H1 (cell line): ENCODE results near the gene C12orf76. TPM values are rescaled to one million over a fixed set of nuclear protein-coding genes. Genes with fewer than 3 reads are reported as not detected.

Source experiments
- CTCF ChIA-PET: fragments of 300-600 bp; sonication (Branson Sonifier 250); formaldehyde crosslinking; loops from one replicate; lab custom pipeline; 2021; ENCODE audit not compliant: partially characterized antibody; lab: Charles Lee
- POLR2A ChIA-PET: fragments of 300-600 bp; sonication (Branson Sonifier 250); formaldehyde crosslinking; loops from one replicate; lab custom pipeline; 2021; ENCODE audit warnings: inconsistent platforms; ENCODE audit not compliant: partially characterized antibody; lab: Charles Lee
- DNase-seq, 2 experiments: peaks; one replicate each; pipeline versions ENCODE4 v3.0.0 to v3.0.0-alpha.2; 2010 to 2022; ENCODE audit warnings: low spot score in 2 of 2, low read depth in 1 of 2, mixed read lengths in 1 of 2
- FAIRE-seq: peaks from 2 replicates; lab custom pipeline; 2011; peaks lifted over from hg19 to GRCh38; lab: Jason Lieb, UNC
- H2AFZ ChIP-seq: 2 replicates; pipeline ENCODE4 v1.8.1; 2012; ENCODE audit warnings: low read length, inconsistent platforms
- H2AK5ac ChIP-seq: 2 replicates; pipeline ENCODE4 v1.6.1; 2013; ENCODE audit warnings: low read depth, low read length
- H2BK120ac ChIP-seq: replicated peaks from 2 replicates; pipeline ENCODE3; 2013; ENCODE audit warnings: low read depth, low read length, inconsistent platforms
- H2BK12ac ChIP-seq: 2 replicates; pipeline ENCODE4 v1.6.1; 2013; ENCODE audit warnings: low read depth, low read length
- H2BK15ac ChIP-seq: 2 replicates; pipeline ENCODE4 v1.6.1; 2013; ENCODE audit warnings: low read length
- H2BK20ac ChIP-seq: 2 replicates; pipeline ENCODE4 v1.6.1; 2013; ENCODE audit warnings: low read length
- H2BK5ac ChIP-seq: 2 replicates; pipeline ENCODE4 v1.6.1; 2013; ENCODE audit warnings: low read depth, low read length
- H3K14ac ChIP-seq: 2 replicates; pipeline ENCODE4 v1.6.1; 2013; ENCODE audit warnings: inconsistent platforms; ENCODE audit not compliant: insufficient read length
- H3K18ac ChIP-seq: 2 replicates; pipeline ENCODE4 v1.6.1; 2013; ENCODE audit warnings: low read length; ENCODE audit errors: extremely low read depth
- H3K23ac ChIP-seq: 2 replicates; pipeline ENCODE4 v1.6.1; 2013; ENCODE audit warnings: inconsistent platforms; ENCODE audit not compliant: insufficient read length
- H3K23me2 ChIP-seq: 2 replicates; pipeline ENCODE4 v1.6.1; 2013; ENCODE audit warnings: low read depth, low read length
- H3K27ac ChIP-seq: 2 replicates; pipeline ENCODE4 v1.6.1; 2011; ENCODE audit warnings: low read depth, low read length, inconsistent platforms
- H3K27me3 ChIP-seq, 4 experiments: replicated peaks in 1 of 4; 1 replicate in 1 of 4; 2 replicates in 3 of 4; pipeline versions ENCODE4 v1.6.1 to v1.8.1; 2011 to 2013; ENCODE audit warnings: low read length in 3 of 4, mild to moderate bottlenecking in 3 of 4, inconsistent platforms in 2 of 4, mixed read lengths in 2 of 4, moderate library complexity in 1 of 4; ENCODE audit not compliant: control insufficient read depth in 3 of 4, insufficient read depth in 3 of 4; ENCODE audit errors: extremely low read depth in 1 of 4
- H3K36me3 ChIP-seq, 4 experiments: 2 replicates each; pipeline versions ENCODE4 v1.6.1 to v1.8.1; 2011 to 2013; ENCODE audit warnings: mild to moderate bottlenecking in 4 of 4, low read length in 3 of 4, moderate library complexity in 2 of 4, control low read depth in 1 of 4, inconsistent platforms in 1 of 4; ENCODE audit not compliant: insufficient read depth in 4 of 4, control insufficient read depth in 2 of 4
- H3K4ac ChIP-seq: replicated peaks from 2 replicates; pipeline ENCODE3; 2013; ENCODE audit warnings: low read length, low read depth, mixed read lengths, inconsistent platforms; ENCODE audit not compliant: insufficient read length
- H3K4me1 ChIP-seq, 4 experiments: replicated peaks in 1 of 4; 1 replicate in 1 of 4; 2 replicates in 3 of 4; pipeline versions ENCODE4 v1.6.1 to v1.8.1; 2011 to 2013; ENCODE audit warnings: low read length in 3 of 4, inconsistent platforms in 2 of 4, mixed read lengths in 1 of 4; ENCODE audit not compliant: insufficient read depth in 4 of 4, control insufficient read depth in 3 of 4
- H3K4me2 ChIP-seq, 2 experiments: 2 replicates each; pipeline versions ENCODE4 v1.6.1 to v1.8.1; 2011 to 2013; ENCODE audit warnings: low read depth in 2 of 2, low read length in 2 of 2, control low read depth in 1 of 2, inconsistent platforms in 1 of 2, mild to moderate bottlenecking in 1 of 2; ENCODE audit not compliant: insufficient read depth in 1 of 2
- H3K4me3 ChIP-seq, 4 experiments: fragments of 200-600, 300-600 bp in 1 of 4; sonication (generic), shearing (Covaris generic), sonication (Bioruptor Twin) in 1 of 4; 2 replicates each; pipeline versions ENCODE4 v1.5.1 to v1.8.1; 2011 to 2016; ENCODE audit warnings: low read length in 4 of 4, low read depth in 3 of 4, control low read depth in 2 of 4, inconsistent platforms in 2 of 4, mild to moderate bottlenecking in 2 of 4, mixed read lengths in 1 of 4, moderate library complexity in 1 of 4; ENCODE audit not compliant: insufficient read depth in 2 of 4; ENCODE audit errors: extremely low read depth in 1 of 4
- H3K56ac ChIP-seq: replicated peaks from 2 replicates; pipeline ENCODE3; 2013; ENCODE audit warnings: low read depth, mild to moderate bottlenecking, mixed read lengths, low read length, inconsistent platforms; ENCODE audit not compliant: insufficient read length
- H3K79me1 ChIP-seq: 2 replicates; pipeline ENCODE4 v1.6.1; 2013; ENCODE audit warnings: low read depth, low read length, control low read depth
- H3K79me2 ChIP-seq, 2 experiments: 2 replicates each; pipeline versions ENCODE4 v1.6.1 to v1.8.1; 2012 to 2013; ENCODE audit warnings: low read length in 2 of 2, mild to moderate bottlenecking in 2 of 2, inconsistent platforms in 1 of 2; ENCODE audit not compliant: insufficient read depth in 2 of 2, control insufficient read depth in 1 of 2
- H3K9ac ChIP-seq, 4 experiments: replicated peaks in 1 of 4; 1 replicate in 1 of 4; 2 replicates in 3 of 4; pipeline versions ENCODE4 v1.6.1 to v1.8.1; 2011 to 2013; ENCODE audit warnings: low read depth in 3 of 4, low read length in 3 of 4, control low read depth in 2 of 4, mild to moderate bottlenecking in 2 of 4, moderate library complexity in 2 of 4, inconsistent platforms in 1 of 4; ENCODE audit errors: extremely low read depth in 1 of 4
- H3K9me3 ChIP-seq, 2 experiments: 2 replicates each; pipeline versions ENCODE4 v1.6.1 to v1.8.1; 2012 to 2013; ENCODE audit warnings: mild to moderate bottlenecking in 2 of 2, moderate library complexity in 2 of 2, control low read depth in 1 of 2, inconsistent platforms in 1 of 2, low read depth in 1 of 2, low read length in 1 of 2, mixed read lengths in 1 of 2; ENCODE audit not compliant: insufficient read depth in 2 of 2
- H4K20me1 ChIP-seq, 2 experiments: replicated peaks in 1 of 2; 2 replicates each; pipeline versions ENCODE3 to v1.8.1; 2011 to 2013; ENCODE audit warnings: inconsistent platforms in 2 of 2, low read length in 2 of 2, mild to moderate bottlenecking in 1 of 2; ENCODE audit not compliant: insufficient read depth in 2 of 2, control insufficient read depth in 1 of 2
- H4K5ac ChIP-seq: 2 replicates; pipeline ENCODE4 v1.6.1; 2013; ENCODE audit warnings: low read length, low read depth, mixed read lengths, inconsistent platforms; ENCODE audit not compliant: insufficient read length
- H4K8ac ChIP-seq: 2 replicates; pipeline ENCODE4 v1.8.0; 2013; ENCODE audit warnings: mild to moderate bottlenecking, moderate library complexity, low read length, inconsistent platforms; ENCODE audit not compliant: insufficient read depth; ENCODE audit errors: extremely low read depth
- H4K91ac ChIP-seq: replicated peaks from 2 replicates; pipeline ENCODE3; 2013; ENCODE audit warnings: low read length, mixed read lengths, inconsistent platforms; ENCODE audit not compliant: insufficient read length
- BCL11A ChIP-seq, 2 experiments: IDR thresholded peaks; one replicate each; pipeline ENCODE4 v1.6.1; 2011; ENCODE audit warnings: low read depth in 2 of 2, low read length in 2 of 2, mild to moderate bottlenecking in 2 of 2
- CBX5 ChIP-seq: fragments of 300-800, 300-1000 bp; sonication (generic); IDR thresholded peaks from 2 replicates; pipeline ENCODE4 v1.7.1; 2016; ENCODE audit warnings: antibody characterized with exemption, low read length, low read depth
- CEBPB ChIP-seq: IDR thresholded peaks from 2 replicates; pipeline ENCODE4 v1.6.1; 2012; ENCODE audit warnings: low read depth, low read length
- CHD2 ChIP-seq: IDR thresholded peaks from 2 replicates; pipeline ENCODE4 v1.6.1; 2012; ENCODE audit warnings: low read length, improper control_type of control experiment
- KDM5A ChIP-seq: fragments of 200-600 bp; IDR thresholded peaks from 2 replicates; pipeline ENCODE4 v1.7.1; 2012; ENCODE audit warnings: mild to moderate bottlenecking, low read length, inconsistent platforms, mixed read lengths
- PHF8 ChIP-seq: fragments of 200-600 bp; sonication (generic); conservative IDR thresholded peaks from 2 replicates; pipeline ENCODE4 v1.7.1; 2012; ENCODE audit warnings: low read depth, mild to moderate bottlenecking, inconsistent platforms, low read length, moderate library complexity
- SAP30 ChIP-seq: fragments of 300-600 bp; sonication (generic); IDR thresholded peaks from 2 replicates; pipeline ENCODE4 v1.7.1; 2012; ENCODE audit warnings: low read length, moderate library complexity, mild to moderate bottlenecking, inconsistent platforms; ENCODE audit not compliant: insufficient read depth, insufficient replicate concordance
- TEAD4 ChIP-seq: IDR thresholded peaks from 2 replicates; pipeline ENCODE4 v1.6.1; 2012; ENCODE audit warnings: low read depth, low read length, inconsistent platforms, mixed read lengths
- WGBS, 2 experiments: shearing (Covaris generic) in 1 of 2; methylation state at CpG; one replicate each; pipeline versions ENCODE4 v1.1.6 to v1.1.7; 2013 to 2015; ENCODE audit warnings: low lambda C conversion rate in 2 of 2, mixed read lengths in 2 of 2, inconsistent platforms in 1 of 2, low coverage in 1 of 2, missing lambda C conversion rate in 1 of 2; ENCODE audit not compliant: insufficient replicate concordance in 2 of 2, insufficient coverage in 1 of 2, insufficient read length in 1 of 2; ENCODE audit errors: extremely low coverage in 1 of 2, missing lambda C conversion rate in 1 of 2; 5-methylcytosine and 5-hydroxymethylcytosine counted together
- polyA plus RNA-seq, 7 experiments: library from polyadenylated mRNA; depleted of rRNA in 3 of 7; stranded (reverse) in 5 of 7; unstranded in 2 of 7; fragments of >200 nt in 5 of 7; fragments of 200-250 nt in 2 of 7; gene quantifications; 1 replicate in 5 of 7; 2 replicates in 1 of 7; 4 replicates in 1 of 7; pipeline versions ENCODE4 v1.2.1 to v1.2.3, GENCODE V29; 2011 to 2013; ENCODE audit warnings: missing spikeins in 2 of 7, mixed read lengths in 2 of 7
- total RNA-seq: library from RNA; stranded (reverse); fragmentation: NEBNext Ultra II Directional; extraction: Animal tissue kit (Norgen Biotek cat#: 25700); gene quantifications from 2 replicates; pipeline ENCODE4 v1.2.1, GENCODE V29; 2021

Gene C12orf76
- total and polyA plus RNA-seq, 2 of the 8 experiments (the other 6 are each of a cell fraction or from before 2014, with no cell fraction given) = 14.4 to 18.6 TPM

- no peak overlapping the region for H3K14ac ChIP-seq
- no peak overlapping the region for H2BK12ac ChIP-seq
- H2AFZ ChIP-seq = no peak overlapping the region
- no peak for TF ChIP-seq PHF8
- TF ChIP-seq SAP30 = no peak
- TF ChIP-seq TEAD4 = 0 out of 2 replicates have a peak, but pooled peaks have one; percentile 41
- no peak for TF ChIP-seq CHD2
- TF ChIP-seq BCL11A (IDR thresholded peaks at IDR 0.05; ENCODE audit: low read depth in 2 of 2, low read length in 2 of 2) = no peak
- no peak for TF ChIP-seq CEBPB
- TF ChIP-seq CBX5 = no peak
- no peak for TF ChIP-seq KDM5A
- TF ChIP-seq, all 59 proteins: peak for 1
- Histone ChIP-seq H3K9ac (no peak overlapping the region), H3K27ac (no peak overlapping the region), H2BK5ac (no peak overlapping the region), H3K56ac (no peak overlapping the region), H2BK20ac (no peak overlapping the region), H3K4me1 (peaks cover 0 to 3% (median under 1%) of the 10 kb centered on the region in 4 experiments; a peak in 3 of 7 replicates), H3K4me2 (no peak overlapping the region), H3K79me2 (no peaks in the 10 kb centered on the region), H2AK5ac (no peak overlapping the region), H3K4ac (no peak overlapping the region), H2BK15ac (no peak overlapping the region), H3K4me3 (no peak overlapping the region), H4K20me1 (no peaks in the 10 kb centered on the region), H3K27me3 (no peaks in the 10 kb centered on the region), H3K23ac (no peak overlapping the region), H3K36me3 (peaks cover 0 to 5% (median 3%) of the 10 kb centered on the region in 4 experiments; a peak in 4 of 8 replicates), H3K18ac (no peak overlapping the region), H4K8ac (no peak overlapping the region), H2BK120ac (no peak overlapping the region), H3K79me1 (no peaks in the 10 kb centered on the region), H3K9me3 (no peaks in the 10 kb centered on the region), H3K23me2 (no peaks in the 10 kb centered on the region), H4K5ac (no peak overlapping the region), H4K91ac (no peak overlapping the region)
- FAIRE-seq (no peak), DNase-seq (no peak)
- POLR2A ChIA-PET = no interaction called here
- CTCF ChIA-PET = interaction anchor here (0.6 to 1.0 kb wide), 4 partner anchors 10 to 142 kb away, joined by 3 to 4 read pairs (median 4); no protein-coding TSS in a partner anchor
- WGBS, 2 experiments = 89% methylated on average over 6 of the region's 6 CpGs; no CpG with 5 or more reads in 1 of the 2 experiments
Measured at GRCh38 chr12:110028323-110028722, 20.0 kb downstream of the C12orf76 start.
